ENCODE results near the gene KATNAL1. TPM values are rescaled to one million over a fixed set of nuclear protein-coding genes. Genes with fewer than 3 reads are reported as not detected.

KATNAL1 gene
- total RNA-seq, 2 donors from 2014 or later: 13.7 to 19.1 TPM

DNA sequence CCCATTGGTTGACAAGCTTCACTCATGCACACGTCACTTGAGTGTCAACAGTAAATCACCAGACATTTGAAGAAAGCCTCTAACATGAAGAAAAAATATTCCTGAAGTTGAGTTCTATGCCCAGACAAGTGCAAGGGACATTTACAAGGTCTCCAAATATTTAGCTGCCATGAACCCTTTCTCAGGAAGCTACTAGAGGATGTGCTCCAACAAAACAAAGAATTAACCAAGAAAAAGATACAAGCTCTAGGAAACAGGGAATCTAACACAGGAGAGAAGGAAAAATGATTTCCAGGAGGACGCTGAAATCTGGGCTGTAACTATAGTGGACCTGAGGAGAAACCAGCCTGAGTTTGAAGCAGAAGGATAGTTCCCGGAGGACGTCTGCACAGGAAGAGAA lies 45.7 kb upstream of the KATNAL1 start:
- no peak for ATAC-seq (ENCODE audit: insufficient number of reproducible peaks, low FRiP score, low read depth)
- no peaks in the 10 kb centered on the region for H3K4me1 ChIP-seq (ENCODE audit: control insufficient read depth in 1 of 2, low read depth in 2 of 2)
- TF ChIP-seq, protein P1, sequence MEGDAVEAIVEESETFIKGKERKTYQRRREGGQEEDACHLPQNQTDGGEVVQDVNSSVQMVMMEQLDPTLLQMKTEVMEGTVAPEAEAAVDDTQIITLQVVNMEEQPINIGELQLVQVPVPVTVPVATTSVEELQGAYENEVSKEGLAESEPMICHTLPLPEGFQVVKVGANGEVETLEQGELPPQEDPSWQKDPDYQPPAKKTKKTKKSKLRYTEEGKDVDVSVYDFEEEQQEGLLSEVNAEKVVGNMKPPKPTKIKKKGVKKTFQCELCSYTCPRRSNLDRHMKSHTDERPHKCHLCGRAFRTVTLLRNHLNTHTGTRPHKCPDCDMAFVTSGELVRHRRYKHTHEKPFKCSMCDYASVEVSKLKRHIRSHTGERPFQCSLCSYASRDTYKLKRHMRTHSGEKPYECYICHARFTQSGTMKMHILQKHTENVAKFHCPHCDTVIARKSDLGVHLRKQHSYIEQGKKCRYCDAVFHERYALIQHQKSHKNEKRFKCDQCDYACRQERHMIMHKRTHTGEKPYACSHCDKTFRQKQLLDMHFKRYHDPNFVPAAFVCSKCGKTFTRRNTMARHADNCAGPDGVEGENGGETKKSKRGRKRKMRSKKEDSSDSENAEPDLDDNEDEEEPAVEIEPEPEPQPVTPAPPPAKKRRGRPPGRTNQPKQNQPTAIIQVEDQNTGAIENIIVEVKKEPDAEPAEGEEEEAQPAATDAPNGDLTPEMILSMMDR (IDR thresholded peaks at IDR 0.05): no peak
- DNase-seq (ENCODE audit: low spot score): no peak
- H3K4me3 ChIP-seq: no peak overlapping the region
- H3K9me3 ChIP-seq: no peaks in the 10 kb centered on the region
- no peaks in the 10 kb centered on the region for H3K36me3 ChIP-seq
- no peaks in the 10 kb centered on the region for H3K27me3 ChIP-seq (replicated peaks; ENCODE audit: insufficient read depth)
- H3K27ac ChIP-seq: no peak overlapping the region

DNA sequence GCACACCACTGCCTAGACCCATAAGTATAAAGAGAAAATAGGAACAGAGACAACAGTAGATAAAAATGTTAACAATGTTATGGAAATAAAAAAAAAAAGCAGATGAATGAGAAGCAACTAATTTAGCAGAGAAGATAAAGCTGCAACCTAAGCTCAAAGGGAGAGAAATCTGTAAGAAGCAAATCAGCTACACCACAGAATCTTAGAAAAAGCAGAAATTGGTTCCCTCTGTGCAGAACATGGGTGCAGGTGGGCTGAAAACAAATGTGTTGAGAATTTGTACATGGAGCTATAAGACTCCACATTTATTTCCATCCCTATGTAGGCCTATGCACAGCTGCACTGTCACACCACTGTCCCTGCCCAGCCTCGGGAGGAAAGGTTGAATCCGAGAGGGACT lies 44.8 kb upstream of the KATNAL1 start:
- Histone ChIP-seq H3K4me1 (ENCODE audit: control insufficient read depth in 1 of 2, low read depth in 2 of 2) (no peaks in the 10 kb centered on the region), H3K27ac (no peak overlapping the region), H3K36me3 (no peaks in the 10 kb centered on the region), H3K9me3 (no peaks in the 10 kb centered on the region), H3K27me3 (replicated peaks; ENCODE audit: insufficient read depth) (no peaks in the 10 kb centered on the region), H3K4me3 (no peak overlapping the region)
- ATAC-seq (ENCODE audit: insufficient number of reproducible peaks, low FRiP score, low read depth): no peak
- DNase-seq (ENCODE audit: low spot score): no peak
- TF ChIP-seq, protein P1 (IDR thresholded peaks at IDR 0.05): no peak

DNA sequence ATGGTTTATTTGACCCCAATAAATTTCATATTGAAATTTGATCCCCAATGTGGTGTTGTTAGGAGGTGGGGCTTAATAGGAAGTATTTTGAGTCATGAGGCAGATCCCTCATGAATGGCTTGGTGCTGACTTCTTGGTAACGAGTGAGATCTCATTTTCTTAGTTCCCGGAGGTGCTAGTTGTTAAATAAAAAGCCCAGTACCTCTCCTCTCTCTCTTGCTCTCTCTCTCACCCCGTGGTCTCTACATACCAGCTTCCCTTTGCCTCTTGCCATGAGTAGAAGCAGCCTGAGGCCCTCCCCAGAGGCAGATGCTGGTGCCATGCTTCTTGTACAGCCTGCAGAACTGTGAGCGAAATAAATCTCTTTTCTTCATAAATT lies 39.4 kb upstream of the KATNAL1 start:
- Histone ChIP-seq H3K4me1 (ENCODE audit: control insufficient read depth in 1 of 2, low read depth in 2 of 2) (peaks cover 0 to 10% of the 10 kb centered on the region in 2 donors), H3K27ac (no peak overlapping the region), H3K27me3 (replicated peaks; ENCODE audit: insufficient read depth) (no peaks in the 10 kb centered on the region), H3K4me3 (no peak overlapping the region), H3K9me3 (no peaks in the 10 kb centered on the region), H3K36me3 (no peaks in the 10 kb centered on the region)
- no peak for DNase-seq (ENCODE audit: low spot score)
- no peak for ATAC-seq (ENCODE audit: insufficient number of reproducible peaks, low FRiP score, low read depth)
- TF ChIP-seq, protein P1 (IDR thresholded peaks at IDR 0.05): no peak

DNA sequence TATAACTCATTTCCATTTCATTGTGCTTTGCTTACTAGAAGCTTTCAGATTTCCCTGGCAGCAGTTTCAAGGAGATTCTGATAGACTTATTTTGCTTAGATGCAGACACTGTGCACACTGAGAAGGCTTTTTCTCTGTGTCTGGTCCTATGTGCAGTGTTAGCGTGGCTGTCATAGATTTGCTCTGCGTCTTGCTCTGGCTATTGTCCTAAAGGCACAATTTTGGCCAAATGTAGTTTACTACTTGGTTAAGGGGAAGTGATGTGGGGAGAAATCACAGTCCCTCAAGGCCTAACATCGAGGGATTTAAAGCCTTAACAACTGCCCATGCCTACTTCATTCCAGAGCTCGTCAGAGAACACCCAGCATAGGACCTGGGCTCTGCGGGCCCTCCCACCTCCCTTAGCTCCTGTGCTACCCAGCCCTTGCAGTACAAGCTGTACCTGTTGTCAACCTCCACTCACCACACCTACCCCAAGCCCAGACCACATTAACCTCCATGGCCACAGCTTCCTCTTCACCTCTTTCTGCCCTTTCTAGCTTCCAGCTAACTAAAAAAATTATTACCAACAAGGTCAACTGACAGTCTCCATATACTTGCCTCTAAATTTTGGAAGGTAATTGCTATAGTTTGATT lies 38.9 kb upstream of the KATNAL1 start:
- H3K9me3 ChIP-seq: no peaks in the 10 kb centered on the region
- no peaks in the 10 kb centered on the region for H3K27me3 ChIP-seq (replicated peaks; ENCODE audit: insufficient read depth)
- H3K4me1 ChIP-seq (ENCODE audit: control insufficient read depth in 1 of 2, low read depth in 2 of 2): peaks cover 3 to 15% of the 10 kb centered on the region in 2 donors
- no peaks in the 10 kb centered on the region for H3K36me3 ChIP-seq
- H3K27ac ChIP-seq: no peak overlapping the region
- TF ChIP-seq, protein P1 (IDR thresholded peaks at IDR 0.05): no peak
- H3K4me3 ChIP-seq: no peak overlapping the region
- ATAC-seq (ENCODE audit: insufficient number of reproducible peaks, low FRiP score, low read depth) (no peak), DNase-seq (ENCODE audit: low spot score) (no peak)

DNA sequence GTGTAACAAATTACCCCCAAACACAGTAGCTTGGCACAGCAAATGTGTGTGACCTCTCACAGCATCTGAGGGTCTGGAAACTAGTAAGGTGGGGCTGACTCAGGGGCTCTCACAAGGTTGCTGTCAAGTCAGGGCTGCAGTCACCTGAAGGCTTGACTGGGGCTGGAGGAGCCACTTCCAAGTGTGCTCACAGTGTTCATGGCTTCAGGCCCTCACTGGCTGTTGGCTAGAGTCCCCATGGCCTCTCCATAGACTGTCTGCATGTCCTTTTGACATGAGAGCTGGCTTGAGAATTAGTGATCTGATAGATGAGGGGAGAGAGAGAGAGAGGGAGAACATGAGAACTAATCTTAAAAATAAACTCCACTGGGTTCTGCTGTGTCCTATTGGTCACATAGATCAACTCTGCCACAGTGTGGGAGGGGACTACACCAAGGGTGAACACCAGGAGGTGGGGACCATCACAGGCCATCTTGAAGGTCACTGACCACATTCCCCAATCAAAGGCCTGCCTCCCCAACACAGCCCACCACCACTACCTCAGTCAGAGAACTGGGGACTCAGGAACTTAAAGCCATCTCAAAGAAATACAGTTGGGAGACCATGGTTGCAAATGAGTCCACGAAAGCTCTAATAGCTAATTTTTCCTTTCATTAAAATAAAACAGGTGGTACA lies 38.2 kb upstream of the KATNAL1 start:
- Histone ChIP-seq H3K27me3 (replicated peaks; ENCODE audit: insufficient read depth) (no peaks in the 10 kb centered on the region), H3K4me1 (ENCODE audit: control insufficient read depth in 1 of 2, low read depth in 2 of 2) (peaks cover 10 to 22% of the 10 kb centered on the region in 2 donors), H3K4me3 (no peak overlapping the region), H3K9me3 (no peaks in the 10 kb centered on the region), H3K27ac (no peak overlapping the region), H3K36me3 (no peaks in the 10 kb centered on the region)
- no peak for DNase-seq (ENCODE audit: low spot score)
- ATAC-seq (ENCODE audit: insufficient number of reproducible peaks, low FRiP score, low read depth): no peak
- TF ChIP-seq, protein P1 (IDR thresholded peaks at IDR 0.05): no peak

Measured in thoracic aorta (tissue), 2 donors.